ENCODE results near the gene PAWR.
"Not testable (repeated sequence)": the region's sequence is repeated elsewhere in the genome, so short reads cannot be mapped to it uniquely, and the experiment has no call there.

PAWR gene

DNA sequence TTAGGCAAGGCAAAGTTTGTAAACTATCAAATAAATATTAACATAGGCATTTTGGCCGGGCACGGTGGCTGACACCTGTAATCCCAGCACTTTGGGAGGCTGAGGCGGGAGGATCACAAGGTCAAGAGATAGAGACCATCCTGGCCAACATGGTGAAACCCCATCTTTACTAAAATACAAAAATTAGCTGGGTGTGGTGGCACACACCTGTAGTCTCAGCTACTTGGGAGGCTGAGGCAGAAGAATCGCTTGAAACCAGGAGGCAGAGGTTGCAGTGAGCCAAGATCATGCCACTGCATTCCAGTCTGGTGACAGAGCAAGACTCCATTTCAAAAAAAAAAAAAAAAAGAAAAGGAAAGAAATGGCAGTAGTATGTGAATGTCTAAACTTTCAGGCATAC is 43.9 kb downstream of the PAWR start:
- DNase-seq (ENCODE audit: low read depth, low spot score), result not testable (repeated sequence)

DNA sequence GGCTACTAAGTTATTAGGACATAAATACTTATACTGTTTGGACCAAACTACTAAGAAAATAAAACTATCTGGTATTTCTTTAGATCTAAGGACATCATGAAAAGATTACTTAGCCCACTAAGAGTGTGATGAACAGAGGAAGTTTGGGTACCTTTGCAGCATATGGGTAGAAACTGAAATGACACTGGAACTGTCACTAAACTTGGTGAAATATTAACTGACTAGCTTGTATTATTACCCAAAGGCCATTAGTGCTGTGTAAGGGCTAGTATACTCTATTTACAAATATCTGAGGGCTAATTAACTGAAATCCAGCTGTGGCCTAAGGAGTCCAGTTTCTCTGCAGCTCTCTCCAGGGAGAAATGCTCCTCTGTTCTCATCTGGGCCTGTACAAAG is 45.5 kb downstream of the PAWR start:
- no peak for DNase-seq (ENCODE audit: low read depth, low spot score)

DNA sequence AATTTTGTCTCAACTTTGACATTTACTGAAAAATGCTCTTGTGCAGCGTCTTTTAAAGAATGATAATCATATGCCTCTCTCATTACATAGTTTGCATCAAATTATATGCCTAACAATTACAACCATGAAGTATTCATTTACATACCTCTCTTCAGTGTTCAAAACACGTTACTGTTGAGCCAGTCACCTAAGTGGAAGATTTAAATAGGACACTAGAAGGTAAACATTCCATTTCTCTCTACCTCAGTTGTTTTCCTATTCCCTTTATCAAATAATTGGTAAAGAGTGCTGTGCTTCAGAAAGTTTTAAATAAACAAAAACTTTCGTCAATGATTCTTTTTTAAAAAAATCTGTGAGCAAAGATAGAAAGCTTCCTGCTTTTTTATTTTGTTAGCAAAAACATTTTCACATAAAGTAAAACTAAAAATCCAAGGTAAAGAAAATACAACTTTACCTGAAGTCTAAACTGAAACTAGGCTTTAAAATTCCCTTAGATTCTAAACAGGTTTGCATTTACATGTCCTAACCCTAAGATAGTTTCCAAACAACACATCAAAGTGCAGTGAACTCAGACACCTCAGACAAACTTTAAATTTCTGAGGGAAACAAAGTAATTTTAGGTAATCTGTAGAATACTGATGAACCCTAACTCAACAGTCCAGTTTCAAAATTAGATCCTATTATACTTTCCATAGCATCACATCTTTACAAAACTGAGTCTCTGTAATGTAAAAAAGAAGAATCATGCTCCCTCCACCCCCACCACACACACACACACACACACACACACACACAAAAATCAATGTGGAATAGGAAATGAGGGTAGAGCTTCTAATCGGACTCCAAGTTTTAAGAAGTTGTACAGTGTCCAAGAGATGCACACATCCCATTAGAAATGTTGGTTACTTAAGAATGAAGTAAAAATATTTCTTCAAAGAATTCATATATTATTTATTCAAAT is 46.2 kb downstream of the PAWR start:
- DNase-seq (ENCODE audit: low read depth, low spot score), result no peak

DNA sequence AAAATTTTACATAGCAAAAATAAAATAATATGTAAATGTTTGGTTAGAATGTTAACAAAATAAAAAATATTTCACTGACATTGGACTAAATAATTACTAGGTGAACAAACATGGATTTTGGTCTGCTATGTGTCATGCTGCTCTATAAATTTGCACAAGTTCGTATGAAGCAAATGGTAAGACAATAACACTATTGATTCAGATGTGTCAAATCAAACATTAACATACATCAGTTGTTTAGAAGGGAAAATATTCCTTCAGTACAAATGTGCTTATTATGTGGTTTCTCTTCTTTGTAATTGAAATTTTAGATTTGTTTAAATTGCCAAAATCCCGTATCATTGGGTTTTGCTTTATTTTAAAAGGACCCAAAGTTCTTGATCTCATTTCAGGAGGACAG is 46.9 kb downstream of the PAWR start:
- DNase-seq (ENCODE audit: low read depth, low spot score), result no peak

DNA sequence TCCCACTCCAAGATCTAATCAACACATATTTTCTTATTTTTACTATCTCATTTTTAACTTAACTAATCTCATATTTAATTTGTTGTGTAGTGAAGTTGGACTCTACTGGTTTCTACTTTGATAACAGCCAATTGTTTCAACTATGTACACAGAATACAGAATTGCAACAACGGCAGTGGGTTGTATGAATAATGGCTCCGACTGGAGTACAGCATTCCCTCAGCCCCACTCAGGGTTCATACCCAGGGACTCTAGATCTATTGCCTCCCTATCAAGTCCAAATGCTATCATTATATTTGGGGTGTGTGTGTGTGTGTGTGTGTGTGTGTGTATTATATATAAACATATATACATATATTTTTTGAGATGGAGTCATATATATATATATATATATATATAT is 52.3 kb downstream of the PAWR start:
- no peak for DNase-seq (ENCODE audit: low read depth, low spot score)

DNA sequence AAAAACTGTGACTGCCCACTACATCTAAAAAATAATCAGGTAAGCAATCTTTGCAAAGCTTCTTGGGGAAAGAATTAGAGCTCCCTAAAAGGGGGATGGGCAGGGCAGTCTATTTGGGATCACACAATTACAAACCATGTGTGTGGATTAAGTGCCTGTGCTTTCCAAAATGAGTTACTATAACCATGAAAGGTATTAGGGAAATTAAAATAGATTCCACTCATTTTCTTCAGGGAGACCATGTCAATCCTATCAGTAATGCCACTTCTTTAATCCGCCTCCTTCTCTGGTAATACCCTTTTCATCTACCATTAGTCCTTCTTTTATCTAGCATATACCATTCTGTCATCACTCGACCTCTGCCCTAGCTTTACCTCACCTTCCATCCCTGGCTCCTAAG is 53.7 kb downstream of the PAWR start:
- no peak for DNase-seq (ENCODE audit: low read depth, low spot score)

DNA sequence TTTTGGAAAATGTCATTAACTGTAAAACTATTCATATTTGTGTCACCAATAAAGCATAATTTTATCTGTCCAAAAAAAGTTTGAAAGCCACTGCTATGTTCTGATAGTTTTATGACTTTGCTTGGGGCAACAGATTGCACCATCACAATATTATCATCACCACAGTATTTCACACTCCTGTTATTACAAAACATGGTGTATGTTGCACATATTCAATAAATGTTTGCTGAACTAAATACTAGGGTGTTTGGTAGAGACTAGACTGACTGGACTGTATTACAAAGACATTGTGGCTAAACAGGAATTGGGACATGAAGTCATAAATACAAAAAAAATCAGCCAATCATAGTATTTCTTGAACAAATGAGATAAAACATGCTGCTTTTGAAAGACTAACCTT is 55.1 kb downstream of the PAWR start:
- DNase-seq (ENCODE audit: low read depth, low spot score), result no peak

DNA sequence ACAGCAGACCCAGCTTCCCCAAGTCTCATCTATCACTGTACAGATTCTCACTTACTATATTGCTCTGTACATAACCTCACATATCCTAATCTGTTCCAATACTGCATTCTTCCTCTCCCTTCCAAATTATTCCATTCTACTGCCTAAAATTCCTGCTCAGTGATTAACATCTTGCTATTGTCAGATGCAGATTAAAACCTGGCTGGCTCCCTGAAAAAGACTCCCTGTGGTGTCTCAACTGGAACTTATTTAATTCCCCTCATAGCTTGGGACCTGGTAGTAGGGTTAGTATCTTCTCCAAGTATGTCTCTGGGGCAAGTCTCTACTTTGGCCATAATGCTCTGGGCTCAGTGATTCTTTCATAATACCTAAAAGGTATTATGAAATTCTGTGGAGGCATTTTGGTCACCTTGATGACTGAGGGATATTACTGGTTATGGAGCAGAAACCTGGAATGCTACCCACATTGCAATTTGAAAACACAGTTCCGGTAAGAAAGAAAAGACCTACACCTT is 55.8 kb downstream of the PAWR start:
- no peak for DNase-seq (ENCODE audit: low read depth, low spot score)

DNA sequence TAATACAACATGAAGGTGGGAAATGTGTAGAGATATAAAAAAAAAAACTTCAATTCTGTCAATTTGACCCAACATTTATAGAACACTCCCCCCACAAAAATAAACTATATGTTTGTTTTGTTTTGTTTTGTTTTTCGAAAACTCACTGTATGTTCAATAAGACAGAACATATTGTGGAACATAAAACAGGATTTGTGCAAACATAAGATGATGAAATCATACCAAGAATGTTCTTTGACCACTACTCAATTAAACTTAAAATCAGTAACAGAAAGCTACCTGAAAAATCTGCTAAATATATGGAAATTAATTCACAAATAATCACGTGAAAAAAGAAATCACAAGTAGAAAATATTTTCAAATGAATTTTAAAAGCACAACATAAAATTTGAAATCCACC is 61.2 kb downstream of the PAWR start:
- no peak for DNase-seq (ENCODE audit: low read depth, low spot score)

DNA sequence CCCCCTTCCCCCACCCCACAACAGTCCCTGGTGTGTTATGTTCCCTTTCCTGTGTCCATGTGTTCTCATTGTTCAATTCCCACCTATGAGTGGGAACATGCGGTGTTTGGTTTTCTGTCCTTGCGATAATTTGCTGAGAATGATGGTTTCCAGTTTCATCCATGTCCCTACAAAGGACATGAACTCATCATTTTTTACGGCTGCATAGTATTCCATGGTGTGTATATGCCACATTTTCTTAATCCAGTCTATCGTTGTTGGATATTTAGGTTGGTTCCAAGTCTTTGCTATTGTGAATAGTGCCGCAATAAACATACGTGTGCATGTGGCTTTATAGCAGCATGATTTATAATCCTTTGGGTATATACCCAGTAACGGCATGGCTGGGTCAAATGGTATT is 64.0 kb downstream of the PAWR start:
- not testable (repeated sequence) for DNase-seq (ENCODE audit: low read depth, low spot score)

DNA sequence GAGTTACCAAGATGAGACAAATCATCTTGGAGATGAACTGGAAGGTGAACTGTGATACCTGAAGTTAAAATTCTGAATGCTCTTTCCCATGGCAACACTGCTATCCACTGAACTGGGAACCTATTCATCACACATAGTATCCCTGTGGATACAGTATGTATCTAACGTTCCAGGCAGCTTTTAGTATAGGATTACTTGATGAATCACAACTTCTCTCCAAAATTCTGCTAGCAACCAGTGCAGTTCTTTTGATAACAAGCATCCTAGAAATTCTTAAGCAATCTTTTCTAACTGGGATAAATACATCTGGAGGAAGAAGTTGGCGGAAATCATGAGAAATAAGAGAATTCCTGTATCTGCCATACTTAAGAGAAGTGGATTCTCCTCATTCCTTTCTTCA is 66.4 kb downstream of the PAWR start:
- no peak for DNase-seq (ENCODE audit: low read depth, low spot score)

DNA sequence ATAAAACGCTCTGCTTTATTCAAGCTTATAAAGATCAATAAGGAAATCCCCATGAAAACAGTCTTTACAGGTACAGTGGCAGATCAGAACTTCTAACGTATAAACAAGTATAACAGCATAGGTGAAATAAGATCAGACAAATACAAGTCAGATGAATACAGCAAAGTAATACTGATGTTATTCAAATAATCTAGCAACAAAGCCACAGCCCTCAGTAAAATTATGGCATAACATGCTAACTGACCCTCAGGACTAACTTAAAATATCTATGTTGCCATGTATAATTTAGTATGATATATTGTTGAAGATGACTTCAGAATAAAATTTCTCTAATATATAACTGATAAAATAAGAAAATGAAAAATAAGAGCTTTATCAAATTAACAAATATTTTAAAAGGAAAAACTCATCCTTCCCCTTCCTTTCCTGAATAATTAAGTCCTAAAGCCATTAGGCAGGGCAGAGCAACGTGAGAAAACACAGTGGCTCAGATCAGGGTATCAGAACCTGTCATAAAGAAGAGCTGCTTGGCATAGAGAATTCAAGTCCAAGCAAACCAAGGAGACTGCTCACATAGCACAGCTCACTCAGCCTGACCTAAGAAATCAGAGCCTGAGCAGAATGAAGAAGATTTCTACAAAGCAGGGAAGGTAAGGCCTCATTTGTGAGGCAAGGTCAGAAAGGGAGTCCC is 70.7 kb downstream of the PAWR start:
- no peak for DNase-seq (ENCODE audit: low read depth, low spot score)

DNA sequence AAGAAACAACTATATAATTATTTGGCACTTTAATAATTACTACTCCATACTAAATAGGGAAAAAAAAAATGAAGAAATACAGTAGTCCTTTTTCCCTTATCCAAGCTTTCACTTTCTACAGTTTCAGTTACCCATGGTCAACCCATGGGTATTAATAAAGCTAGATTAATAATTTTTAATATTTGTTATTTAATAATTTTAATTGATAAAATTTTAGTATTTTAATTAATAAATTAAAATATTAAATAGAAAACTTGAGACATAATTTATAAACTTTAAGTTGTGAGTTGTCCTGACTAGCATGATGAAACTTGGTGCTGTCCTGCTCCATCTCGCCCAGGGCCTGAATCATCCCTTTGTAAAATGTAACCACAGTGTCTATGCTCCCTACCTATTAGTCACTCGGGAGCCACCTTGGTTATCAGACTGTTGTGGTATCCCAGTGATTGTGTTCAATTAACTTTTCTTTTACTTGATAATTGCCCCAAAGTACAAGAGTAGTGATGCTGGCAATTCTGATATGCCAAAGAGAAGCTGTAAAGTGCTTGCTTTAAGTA is 71.8 kb downstream of the PAWR start:
- DNase-seq (ENCODE audit: low read depth, low spot score), result no peak

DNA sequence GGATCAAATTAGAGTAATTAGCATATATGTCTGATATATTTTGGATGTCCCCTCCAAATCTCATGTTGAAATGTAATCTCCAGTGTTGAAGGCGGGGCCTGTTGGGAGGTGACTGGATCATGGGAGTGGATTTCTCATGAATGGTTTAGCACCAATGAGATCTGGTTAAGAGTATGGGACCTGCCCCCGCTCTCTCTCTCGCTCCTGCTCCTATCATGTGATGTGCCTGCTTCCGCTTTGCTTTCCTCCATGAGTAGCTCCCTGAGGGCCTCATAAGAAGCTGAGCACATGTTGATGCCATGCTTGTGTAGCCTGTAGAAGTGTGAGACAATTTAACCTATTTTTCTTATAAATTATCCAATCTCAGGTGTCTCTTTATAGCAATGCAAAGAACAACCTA is 73.1 kb downstream of the PAWR start:
- DNase-seq (ENCODE audit: low read depth, low spot score), result no peak

DNA sequence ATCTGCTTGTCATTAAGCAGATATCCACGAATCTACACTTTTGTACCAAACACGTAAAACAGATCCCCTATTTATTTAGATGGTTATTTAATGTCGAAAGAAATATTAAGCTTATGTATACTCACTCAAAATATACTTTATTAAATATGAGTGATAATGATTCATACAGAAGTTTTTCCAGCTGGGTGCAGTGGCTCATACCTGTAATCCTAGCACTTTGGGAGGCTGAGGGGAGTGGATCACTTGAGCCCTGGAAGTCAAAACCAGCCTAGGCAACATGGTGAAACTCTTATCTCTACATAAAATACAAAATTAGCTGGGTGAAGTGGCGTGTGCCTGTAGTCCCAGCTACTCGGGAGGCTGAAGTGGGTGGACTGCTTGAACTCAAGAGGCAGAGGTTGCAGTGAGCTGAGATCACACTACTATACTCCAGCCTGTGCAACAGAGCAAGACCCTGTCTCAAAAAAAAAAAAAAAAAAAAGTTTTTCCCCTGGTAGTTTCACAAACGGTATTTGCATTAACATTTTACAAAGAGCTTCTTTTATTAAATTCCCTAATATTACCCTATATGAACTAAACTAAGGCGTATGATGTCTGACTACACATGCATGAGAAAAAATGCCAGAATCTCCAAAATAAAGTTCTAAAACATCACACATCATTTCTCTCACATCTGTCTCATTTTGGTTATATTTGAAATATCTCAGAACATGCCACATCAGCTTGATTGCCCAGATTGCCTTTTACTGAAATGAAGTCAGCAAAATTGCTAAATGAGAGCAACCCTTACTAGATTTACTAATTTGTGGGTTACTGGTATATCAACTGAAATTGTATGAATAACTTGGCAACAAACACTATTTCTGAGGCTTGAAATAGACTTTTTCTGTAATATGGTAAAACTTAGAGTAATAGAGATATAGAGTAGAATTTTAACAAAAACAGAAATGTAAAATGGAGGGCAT is 74.9 kb downstream of the PAWR start:
- no peak for DNase-seq (ENCODE audit: low read depth, low spot score)

DNA sequence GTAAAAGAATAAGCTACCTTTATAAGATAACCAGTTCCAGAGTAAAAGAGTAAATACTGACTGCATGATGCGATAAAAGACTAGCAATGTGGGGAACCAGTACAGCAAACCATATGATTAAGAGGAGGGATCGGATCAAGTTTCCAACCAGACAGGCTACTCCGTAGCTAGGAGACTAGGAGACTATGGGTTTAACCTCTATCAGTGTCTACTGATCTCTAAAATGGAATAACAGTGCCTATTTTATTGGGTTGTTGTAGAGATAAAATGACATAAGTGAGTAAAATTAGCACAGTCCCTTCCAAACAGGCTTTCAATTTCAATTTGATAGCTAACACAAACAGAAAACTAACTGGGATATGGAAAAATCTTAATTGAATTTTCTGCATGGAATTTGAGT is 76.0 kb downstream of the PAWR start:
- DNase-seq (ENCODE audit: low read depth, low spot score), result no peak

DNA sequence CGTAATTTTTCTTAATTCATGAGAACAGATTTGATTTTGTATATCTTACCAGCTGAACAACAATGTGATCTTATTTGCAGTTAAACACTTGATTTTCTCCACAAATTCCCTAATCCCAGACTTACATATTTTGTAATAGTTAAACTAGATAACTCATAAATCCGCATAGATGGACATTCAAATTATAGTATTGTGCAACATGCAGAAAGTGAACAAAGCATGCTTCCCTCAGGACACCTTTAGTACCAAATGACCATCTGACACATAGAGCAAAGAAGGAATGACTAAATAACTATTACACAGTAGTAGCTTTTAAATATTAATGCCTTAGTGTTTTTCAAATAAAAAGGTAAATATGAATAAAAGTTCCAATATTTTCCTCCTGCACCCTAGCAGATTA is 88.9 kb downstream of the PAWR start:
- DNase-seq (ENCODE audit: low read depth, low spot score), result no peak

DNA sequence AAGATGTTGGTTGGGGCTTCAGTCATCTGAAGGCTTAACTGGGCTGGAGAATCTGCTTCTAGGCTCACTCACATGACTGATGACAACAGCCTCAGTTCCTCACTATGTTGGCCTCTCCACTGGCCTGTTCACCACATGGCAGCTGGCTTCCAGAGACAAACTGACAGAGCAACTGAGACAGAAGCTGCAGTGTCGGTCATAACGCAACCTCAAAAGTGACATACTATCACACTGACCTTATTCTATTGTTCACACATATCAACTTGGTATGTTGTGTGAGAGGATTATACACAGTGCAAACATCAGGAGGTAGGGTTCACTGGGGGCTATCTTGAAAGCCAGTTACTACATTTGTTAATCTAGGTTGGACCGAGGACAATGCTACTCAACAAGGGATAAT is 92.9 kb downstream of the PAWR start:
- DNase-seq (ENCODE audit: low read depth, low spot score), result no peak

DNA sequence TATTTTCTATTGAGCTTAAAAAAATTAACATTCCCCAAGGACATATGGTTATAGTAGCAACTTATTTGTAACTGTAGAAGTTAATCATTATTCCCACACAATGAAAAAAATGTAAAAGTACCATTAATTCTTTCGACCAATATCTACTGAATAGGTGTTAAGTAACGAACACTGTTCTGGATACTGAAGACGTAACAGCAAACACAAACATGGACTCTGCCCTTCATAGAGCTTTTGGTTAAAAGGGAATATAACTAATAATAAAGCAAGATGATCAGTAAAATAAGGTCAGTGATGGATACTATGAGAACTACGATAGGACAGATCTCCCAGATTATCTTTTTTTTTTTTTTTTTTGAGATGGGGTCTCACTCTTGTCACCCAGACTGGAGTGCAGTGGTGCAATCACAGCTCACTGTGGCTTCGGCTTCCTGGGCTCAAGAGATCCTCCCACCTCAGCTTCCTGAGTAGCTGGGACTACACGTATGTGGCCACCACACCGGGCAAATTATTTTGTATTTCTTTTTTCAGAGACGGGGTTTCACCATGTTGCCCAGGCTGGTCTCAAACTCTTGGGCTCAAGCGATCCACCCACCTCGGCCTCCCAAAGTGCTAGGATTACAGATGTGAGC is 93.9 kb downstream of the PAWR start:
- no peak for DNase-seq (ENCODE audit: low read depth, low spot score)

DNA sequence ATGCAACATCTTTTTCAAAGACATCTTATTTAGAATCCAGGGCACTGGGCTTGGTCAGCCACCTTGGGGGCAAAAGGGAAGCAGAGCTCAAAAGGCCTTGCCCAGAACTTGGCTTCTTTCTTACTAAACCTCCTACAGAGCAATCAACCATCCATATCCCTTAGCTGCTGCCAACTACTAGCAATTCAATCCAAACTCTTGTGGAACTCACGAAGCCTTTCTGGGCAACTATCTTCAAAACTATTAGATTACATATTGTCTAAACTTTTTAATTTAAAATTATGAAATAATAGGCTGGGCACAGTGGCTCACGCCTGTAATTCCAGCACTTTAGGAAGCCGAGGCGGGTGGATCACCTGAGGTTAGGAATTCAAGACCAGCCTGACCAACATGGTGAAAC is 95.5 kb downstream of the PAWR start:
- DNase-seq (ENCODE audit: low read depth, low spot score), result no peak

DNA sequence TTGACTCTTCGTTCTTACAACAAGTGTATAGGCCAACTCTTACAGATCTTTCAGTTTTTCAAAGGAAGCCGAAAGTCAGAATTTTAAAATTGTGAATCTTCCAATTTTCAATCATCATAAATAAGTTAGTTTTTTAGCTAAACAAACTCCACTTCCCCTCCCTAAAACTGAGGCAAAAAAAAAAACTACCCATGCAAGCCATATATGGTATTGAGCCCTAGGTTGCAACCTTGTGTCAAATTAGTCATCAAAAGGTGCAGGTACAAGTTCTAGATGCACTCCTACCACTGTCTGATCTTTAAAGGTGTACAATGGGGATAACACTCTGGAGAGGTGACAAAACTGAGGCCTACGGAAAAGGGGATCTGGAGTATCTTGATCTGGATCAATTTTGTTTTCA is 97.9 kb downstream of the PAWR start:
- no peak for DNase-seq (ENCODE audit: low read depth, low spot score)
